CD14-positive monocyte (primary cell): ENCODE results near the gene CLTRN. TPM values are rescaled to one million over a fixed set of nuclear protein-coding genes. Genes with fewer than 3 reads are reported as not detected.
"Not testable (repeated sequence)": the region's sequence is repeated elsewhere in the genome, so short reads cannot be mapped to it uniquely, and the experiment has no call there.

Experiments used
- DNase-seq, 3 donors: peaks; one replicate each; pipeline ENCODE4 v3.0.0-alpha.2; 2011 to 2022
- H2AFZ ChIP-seq: 2 replicates; pipeline ENCODE4 v1.6.0; 2012; ENCODE audit warnings: mild to moderate bottlenecking, low read depth, low read length, inconsistent platforms; ENCODE audit not compliant: insufficient read depth, poor library complexity, severe bottlenecking
- H3K27ac ChIP-seq, 2 donors: 1 replicate in 1 of 2; 2 replicates in 1 of 2; pipeline ENCODE4 v1.5.1; 2012 to 2013; ENCODE audit warnings: low read length in 2 of 2, control low read depth in 1 of 2, inconsistent platforms in 1 of 2, low read depth in 1 of 2, mild to moderate bottlenecking in 1 of 2
- H3K27me3 ChIP-seq, 2 donors: one replicate each; pipeline versions ENCODE4 v1.6.0 to v1.6.1; 2011 to 2013; ENCODE audit warnings: low read length in 2 of 2; ENCODE audit not compliant: control insufficient read depth in 2 of 2, insufficient read depth in 2 of 2
- H3K36me3 ChIP-seq, 2 donors: replicated peaks in 1 of 2; 1 replicate in 1 of 2; 2 replicates in 1 of 2; pipeline versions ENCODE4 v1.5.1 to v1.6.1; 2012 to 2013; ENCODE audit warnings: low read length in 2 of 2, control low read depth in 1 of 2, inconsistent platforms in 1 of 2, mild to moderate bottlenecking in 1 of 2; ENCODE audit not compliant: insufficient read depth in 2 of 2, control insufficient read depth in 1 of 2
- H3K4me1 ChIP-seq, 2 donors: 1 replicate in 1 of 2; 2 replicates in 1 of 2; pipeline versions ENCODE4 v1.5.1 to v1.6.1; 2012 to 2013; ENCODE audit warnings: low read length in 2 of 2, control low read depth in 1 of 2, inconsistent platforms in 1 of 2, mild to moderate bottlenecking in 1 of 2, moderate library complexity in 1 of 2; ENCODE audit not compliant: insufficient read depth in 2 of 2, control insufficient read depth in 1 of 2
- H3K4me2 ChIP-seq: replicated peaks from 2 replicates; pipeline ENCODE3; 2012; ENCODE audit warnings: low read length, moderate library complexity, mild to moderate bottlenecking; ENCODE audit not compliant: poor library complexity, severe bottlenecking; ENCODE audit errors: extremely low read depth
- H3K4me3 ChIP-seq, 3 experiments: fragments of 200-600 bp in 1 of 3; sonication (generic) in 1 of 3; replicated peaks in 1 of 3; 1 replicate in 2 of 3; 2 replicates in 1 of 3; pipeline ENCODE4 v1.5.1; 2011 to 2013; ENCODE audit warnings: low read length in 3 of 3, mild to moderate bottlenecking in 3 of 3, control low read depth in 2 of 3, low read depth in 2 of 3, inconsistent platforms in 1 of 3, moderate library complexity in 1 of 3
- H3K79me2 ChIP-seq: 2 replicates; pipeline ENCODE4 v1.6.0; 2012; ENCODE audit warnings: mild to moderate bottlenecking, control low read depth, inconsistent platforms, low read length, moderate library complexity; ENCODE audit not compliant: insufficient read depth
- H3K9ac ChIP-seq: 2 replicates; pipeline ENCODE4 v1.6.0; 2017; ENCODE audit warnings: low read length, mild to moderate bottlenecking; ENCODE audit not compliant: insufficient read depth, poor library complexity, severe bottlenecking
- H3K9me3 ChIP-seq, 2 donors: replicated peaks in 1 of 2; 1 replicate in 1 of 2; 2 replicates in 1 of 2; pipeline versions ENCODE4 v1.5.1 to v1.6.1; 2012 to 2013; ENCODE audit warnings: low read length in 2 of 2, control low read depth in 1 of 2; ENCODE audit not compliant: control insufficient read depth in 1 of 2, insufficient read depth in 1 of 2
- H4K20me1 ChIP-seq: 2 replicates; pipeline ENCODE4 v1.6.0; 2012; ENCODE audit warnings: mild to moderate bottlenecking, low read length, control low read depth, moderate library complexity; ENCODE audit not compliant: insufficient read depth
- H3K27ac Mint-ChIP-seq, 7 donors: one replicate each; pipeline ENCODE4 v1.8.0; 2020; ENCODE audit warnings: mild to moderate bottlenecking in 7 of 7, mixed read lengths in 7 of 7, moderate library complexity in 6 of 7, inconsistent platforms in 2 of 7
- H3K27me3 Mint-ChIP-seq, 3 donors: one replicate each; pipeline ENCODE4 v1.8.0; 2021 to 2022; ENCODE audit warnings: low read depth in 3 of 3, mild to moderate bottlenecking in 3 of 3, mixed read lengths in 3 of 3, moderate library complexity in 3 of 3, inconsistent platforms in 1 of 3
- H3K36me3 Mint-ChIP-seq, 2 donors: one replicate each; pipeline ENCODE4 v1.8.0; 2020; ENCODE audit warnings: mixed read lengths in 2 of 2, inconsistent platforms in 1 of 2, mild to moderate bottlenecking in 1 of 2
- H3K4me1 Mint-ChIP-seq: one replicate; pipeline ENCODE4 v1.8.0; 2020; ENCODE audit warnings: mild to moderate bottlenecking, mixed read lengths
- H3K4me3 Mint-ChIP-seq, 2 donors: one replicate each; pipeline ENCODE4 v1.8.0; 2020; ENCODE audit warnings: mild to moderate bottlenecking in 2 of 2, mixed read lengths in 2 of 2, moderate library complexity in 1 of 2
- H3K9me3 Mint-ChIP-seq, 7 donors: one replicate each; pipeline ENCODE4 v1.8.0; 2020 to 2022; ENCODE audit warnings: mixed read lengths in 7 of 7, mild to moderate bottlenecking in 6 of 7, moderate library complexity in 6 of 7, inconsistent platforms in 2 of 7
- CTCF ChIP-seq: fragments of 200-600 bp; IDR thresholded peaks from one replicate; pipeline ENCODE4 v1.8.0; 2022; ENCODE audit warnings: antibody characterized with exemption, mild to moderate bottlenecking
- WGBS: methylation state at CpG from one replicate; pipeline ENCODE4 v1.1.5; 2013; ENCODE audit warnings: missing lambda C conversion rate; ENCODE audit not compliant: insufficient coverage; 5-methylcytosine and 5-hydroxymethylcytosine counted together
- intact Hi-C, 2 donors: fragments of 100-400 bp; cut with micrococcal nuclease; formaldehyde crosslinking; loops; one replicate each; pipeline versions ENCODE4 v1.15.0 to v1.15.1; 2023
- polyA plus RNA-seq, 3 donors: library from polyadenylated mRNA; depleted of rRNA in 1 of 3; unstranded in 2 of 3; stranded (reverse) in 1 of 3; fragments of 300-500 nt in 2 of 3; fragments of >200 nt in 1 of 3; fragmentation: Illumina TruSeq in 2 of 3; gene quantifications; 1 replicate in 2 of 3; 2 replicates in 1 of 3; pipeline ENCODE4 v1.2.3, GENCODE V29; 2012 to 2021

The CLTRN gene
- polyA plus RNA-seq, 3 donors = not detected

- H3K9me3 ChIP-seq = peaks cover 0 to 5% of the 10 kb centered on the region in 2 donors
- peaks cover 0 to 50% (median 0%) of the 10 kb centered on the region in 3 donors for H3K27me3 Mint-ChIP-seq
- no peak overlapping the region for H3K9ac ChIP-seq
- H3K9me3 Mint-ChIP-seq = peaks cover 0 to 5% (median 0%) of the 10 kb centered on the region in 7 donors
- peaks cover 5% of the 10 kb centered on the region for H3K4me1 Mint-ChIP-seq
- intact Hi-C loops = no loop called here
- no peak for DNase-seq
- peaks cover 0 to 69% of the 10 kb centered on the region in 2 donors for H3K27me3 ChIP-seq
- no peaks in the 10 kb centered on the region for H3K36me3 ChIP-seq
- H3K79me2 ChIP-seq = no peaks in the 10 kb centered on the region
- H3K4me2 ChIP-seq = no peak overlapping the region
- H3K27ac ChIP-seq = no peak overlapping the region
- no peaks in the 10 kb centered on the region for H4K20me1 ChIP-seq
- H2AFZ ChIP-seq = no peak overlapping the region
- H3K4me3 ChIP-seq = no peak overlapping the region
- TF ChIP-seq CTCF = no peak
- no peaks in the 10 kb centered on the region for H3K4me1 ChIP-seq
- H3K4me3 Mint-ChIP-seq = no peak overlapping the region
- no peaks in the 10 kb centered on the region for H3K36me3 Mint-ChIP-seq
- WGBS = no CpG with 5 or more reads among the region's 5 CpGs
- H3K27ac Mint-ChIP-seq = no peak overlapping the region
These were observed 10.6 kb downstream of the CLTRN start for GRCh38 chrX:15653961-15654360.

DNA sequence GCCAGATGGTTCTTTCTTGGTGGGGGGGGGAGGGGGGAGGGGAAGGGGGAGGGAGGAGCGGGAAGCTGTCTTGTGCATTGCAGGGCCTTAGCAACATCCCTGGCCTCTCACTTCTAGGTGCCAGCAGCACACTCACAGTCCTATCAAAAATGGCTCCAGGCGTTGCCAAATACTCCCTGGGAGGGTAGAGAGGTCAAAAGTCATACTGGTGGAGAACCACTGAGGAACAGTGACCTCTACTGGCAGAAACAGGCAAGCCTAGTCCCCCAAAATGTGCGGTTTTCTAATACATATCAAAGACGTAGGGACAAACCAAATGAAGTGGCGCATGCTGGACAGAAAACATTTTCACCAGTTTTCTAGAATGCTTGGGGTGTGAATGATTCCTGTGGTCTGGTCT, 17.1 kb downstream of the CLTRN start:
- H3K4me2 ChIP-seq, H3K9me3 ChIP-seq, H2AFZ ChIP-seq, H3K9ac ChIP-seq, H3K4me1 ChIP-seq, H3K9me3 Mint-ChIP-seq, H3K36me3 Mint-ChIP-seq, H3K36me3 ChIP-seq, H4K20me1 ChIP-seq, H3K4me3 ChIP-seq, DNase-seq, H3K4me1 Mint-ChIP-seq, H3K27ac Mint-ChIP-seq, H3K27ac ChIP-seq, H3K4me3 Mint-ChIP-seq, intact Hi-C loops, H3K79me2 ChIP-seq: not testable (repeated sequence)
- WGBS = no CpG with 5 or more reads among the region's 5 CpGs
- H3K27me3 Mint-ChIP-seq = peaks cover 0 to 33% (median 0%) of the 10 kb centered on the region in 3 donors
- peaks cover 0 to 55% of the 10 kb centered on the region in 2 donors for H3K27me3 ChIP-seq
